ENCODE results near the gene NT5C1B. TPM values are rescaled to one million over a fixed set of nuclear protein-coding genes. Genes with fewer than 3 reads are reported as not detected.

The NT5C1B gene
- total RNA-seq, 4 donors from 2014 or later = not detected

GRCh38 chr2:18520451-18521425 lies 68.6 kb downstream of the NT5C1B start:
- Histone ChIP-seq H3K9me3 (no peaks in the 10 kb centered on the region), H3K27ac (peak overlapping the region; percentile 69 to 79), H3K4me1 (peaks cover 4 to 10% of the 10 kb centered on the region in 2 donors), H3K4me3 (no peak overlapping the region), H3K36me3 (no peaks in the 10 kb centered on the region), H3K27me3 (no peaks in the 10 kb centered on the region)
- TF ChIP-seq POLR2A (IDR thresholded peaks at IDR 0.05) (no peak), CTCF (IDR thresholded peaks at IDR 0.05) (peak; percentile 76 to 94 (median 90))
- intact Hi-C loops (cut with DNase I; ENCODE audit: low total_unique reads) = loop anchor here (10.0 kb wide), 1 partner anchor 1344 kb away; no protein-coding TSS in a partner anchor
- peak; percentile 88 to 92 for DNase-seq

GRCh38 chr2:18519914-18520450 lies 69.4 kb downstream of the NT5C1B start:
- no peaks in the 10 kb centered on the region for H3K27me3 ChIP-seq
- peak in 1 of 2 donors; percentile 46 for DNase-seq
- TF ChIP-seq CTCF (IDR thresholded peaks at IDR 0.05) (no peak), POLR2A (IDR thresholded peaks at IDR 0.05) (no peak)
- no peaks in the 10 kb centered on the region for H3K9me3 ChIP-seq
- H3K36me3 ChIP-seq = no peaks in the 10 kb centered on the region
- peaks cover 4 to 10% of the 10 kb centered on the region in 2 donors for H3K4me1 ChIP-seq
- H3K4me3 ChIP-seq = no peak overlapping the region
- H3K27ac ChIP-seq = peak overlapping the region; percentile 69 to 79
- intact Hi-C loops (cut with DNase I; ENCODE audit: low total_unique reads) = loop anchor here (10.0 kb wide), 1 partner anchor 1345 kb away; no protein-coding TSS in a partner anchor

GRCh38 chr2:18518116-18519111 lies 71.0 kb downstream of the NT5C1B start:
- Histone ChIP-seq H3K36me3 (no peaks in the 10 kb centered on the region), H3K27me3 (no peaks in the 10 kb centered on the region), H3K9me3 (no peaks in the 10 kb centered on the region), H3K27ac (peak overlapping the region; percentile 69 to 79), H3K4me1 (peaks cover 4 to 10% of the 10 kb centered on the region in 2 donors), H3K4me3 (no peak overlapping the region)
- TF ChIP-seq POLR2A (IDR thresholded peaks at IDR 0.05) (no peak), CTCF (IDR thresholded peaks at IDR 0.05) (no peak)
- no peak for DNase-seq
- intact Hi-C loops (cut with DNase I; ENCODE audit: low total_unique reads) = no loop called here

GRCh38 chr2:18517386-18517785 lies 72.0 kb downstream of the NT5C1B start:
- H3K4me3 ChIP-seq = no peak overlapping the region
- DNase-seq = no peak
- intact Hi-C loops (cut with DNase I; ENCODE audit: low total_unique reads) = no loop called here
- H3K9me3 ChIP-seq = no peaks in the 10 kb centered on the region
- TF ChIP-seq POLR2A (IDR thresholded peaks at IDR 0.05) (no peak), CTCF (IDR thresholded peaks at IDR 0.05) (no peak)
- peaks cover 4 to 10% of the 10 kb centered on the region in 2 donors for H3K4me1 ChIP-seq
- H3K27ac ChIP-seq = peak overlapping the region in 1 of 2 donors; percentile 69
- H3K27me3 ChIP-seq = no peaks in the 10 kb centered on the region
- no peaks in the 10 kb centered on the region for H3K36me3 ChIP-seq
